Measurements from ENCODE around the gene MERTK.
"Not testable (repeated sequence)": the region's sequence is repeated elsewhere in the genome, so short reads cannot be mapped to it uniquely, and the experiment has no call there.

Gene MERTK

GRCh38 chr2:111954602-111955332 lies 56.4 kb downstream of the MERTK start:
- peaks cover 0 to 94% (median 0%) of the 10 kb centered on the region in 11 experiments; a peak in 6 of 22 replicates for H3K36me3 ChIP-seq
- H4K20me1 ChIP-seq: peaks cover 0 to 74% (median 0%) of the 10 kb centered on the region in 11 experiments; a peak in 5 of 22 replicates
- peak overlapping the region in 2 of 11 experiments; percentile 28 to 43; a peak in 2 of 22 replicates for H3K4me2 ChIP-seq
- H3K4me1 ChIP-seq: peaks cover 0 to 79% (median 0%) of the 10 kb centered on the region in 10 experiments; a peak in 5 of 20 replicates
- no peaks in the 10 kb centered on the region for H3K27me3 ChIP-seq
- H3K4me3 ChIP-seq: no peak overlapping the region
- H3K9ac ChIP-seq: peak overlapping the region in 1 of 11 experiments; percentile 25; a peak in 1 of 22 replicates
- TF ChIP-seq Cebpa-rat (IDR thresholded peaks at IDR 0.05): no peak
- no peaks in the 10 kb centered on the region for H3K9me3 ChIP-seq (replicated peaks in 1 of 11)
- H3K27ac ChIP-seq: no peak overlapping the region

GRCh38 chr2:111957872-111958354 lies 59.5 kb downstream of the MERTK start:
- Histone ChIP-seq H3K27me3 (no peaks in the 10 kb centered on the region), H3K4me1 (peaks cover 0 to 61% (median 0%) of the 10 kb centered on the region in 10 experiments; a peak in 5 of 20 replicates), H3K4me2 (peak overlapping the region in 3 of 11 experiments; percentile 20 to 72 (median 49); a peak in 5 of 22 replicates), H3K9ac (no peak overlapping the region), H3K27ac (peak overlapping the region in 1 of 11 experiments; percentile 19; a peak in 1 of 22 replicates), H3K36me3 (peaks cover 0 to 100% (median 0%) of the 10 kb centered on the region in 11 experiments; a peak in 6 of 22 replicates), H4K20me1 (peaks cover 0 to 60% (median 0%) of the 10 kb centered on the region in 11 experiments; a peak in 5 of 22 replicates), H3K4me3 (no peak overlapping the region), H3K9me3 (replicated peaks in 1 of 11) (no peaks in the 10 kb centered on the region)
- no peak for TF ChIP-seq Cebpa-rat (IDR thresholded peaks at IDR 0.05)

DNA sequence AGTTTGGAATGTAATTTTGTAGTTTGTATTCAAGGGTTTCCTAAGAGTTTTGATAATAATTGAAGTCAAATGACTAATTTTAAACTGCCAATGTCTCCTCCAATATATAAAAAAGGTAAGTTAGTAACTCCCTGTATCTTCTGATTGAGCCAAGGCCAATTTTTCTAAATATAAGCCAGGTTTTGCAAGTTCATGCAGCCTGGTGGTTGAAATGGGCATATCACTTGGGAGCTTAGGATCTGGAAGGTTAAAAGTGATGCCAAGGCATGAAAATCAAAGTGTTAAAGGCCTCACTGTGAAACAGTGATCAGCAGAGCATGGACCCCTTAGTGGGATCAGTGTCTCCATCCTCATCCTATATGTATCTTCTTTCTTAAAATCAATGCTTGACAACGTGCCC lies 60.5 kb downstream of the MERTK start:
- peaks cover 0 to 55% (median 0%) of the 10 kb centered on the region in 10 experiments; a peak in 5 of 20 replicates for H3K4me1 ChIP-seq
- no peak overlapping the region for H3K9ac ChIP-seq
- H3K4me2 ChIP-seq: no peak overlapping the region
- no peaks in the 10 kb centered on the region for H3K27me3 ChIP-seq
- no peaks in the 10 kb centered on the region for H3K9me3 ChIP-seq (replicated peaks in 1 of 11)
- no peak for TF ChIP-seq Cebpa-rat (IDR thresholded peaks at IDR 0.05)
- peaks cover 0 to 100% (median 0%) of the 10 kb centered on the region in 11 experiments; a peak in 6 of 22 replicates for H3K36me3 ChIP-seq
- H3K4me3 ChIP-seq: no peak overlapping the region
- no peak overlapping the region for H3K27ac ChIP-seq
- peaks cover 0 to 52% (median 0%) of the 10 kb centered on the region in 11 experiments; a peak in 5 of 22 replicates for H4K20me1 ChIP-seq

GRCh38 chr2:111961663-111962062 lies 63.3 kb downstream of the MERTK start:
- no peak overlapping the region for H3K4me2 ChIP-seq
- no peak for TF ChIP-seq Cebpa-rat (IDR thresholded peaks at IDR 0.05)
- H3K9me3 ChIP-seq (replicated peaks in 1 of 11): no peaks in the 10 kb centered on the region
- no peaks in the 10 kb centered on the region for H3K27me3 ChIP-seq
- H3K4me1 ChIP-seq: peaks cover 0 to 55% (median 0%) of the 10 kb centered on the region in 10 experiments; a peak in 6 of 20 replicates
- no peak overlapping the region for H3K9ac ChIP-seq
- peaks cover 0 to 57% (median 0%) of the 10 kb centered on the region in 11 experiments; a peak in 4 of 22 replicates for H4K20me1 ChIP-seq
- no peak overlapping the region for H3K4me3 ChIP-seq
- no peak overlapping the region for H3K27ac ChIP-seq
- peaks cover 0 to 100% (median 0%) of the 10 kb centered on the region in 11 experiments; a peak in 6 of 22 replicates for H3K36me3 ChIP-seq

DNA sequence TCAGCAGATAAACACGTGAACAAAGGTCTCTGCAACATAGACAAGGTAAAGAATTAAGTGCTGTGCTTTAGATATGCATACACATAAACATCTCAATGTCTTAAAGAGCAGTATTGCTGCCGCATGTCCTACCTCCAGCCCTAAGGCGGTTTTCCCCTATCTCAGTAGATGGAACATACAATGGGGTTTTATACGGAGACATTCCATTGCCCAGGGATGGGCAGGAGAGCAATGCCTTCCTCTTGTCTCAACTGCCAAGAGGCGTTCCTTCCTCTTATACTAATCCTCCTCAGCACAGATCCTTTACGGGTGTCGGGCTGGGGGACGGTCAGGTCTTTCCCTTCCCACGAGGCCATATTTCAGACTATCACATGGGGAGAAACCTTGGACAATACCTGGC lies 64.7 kb downstream of the MERTK start:
- not testable (repeated sequence) for H3K4me3 ChIP-seq; H3K27ac ChIP-seq; H3K9ac ChIP-seq; H3K9me3 ChIP-seq (replicated peaks in 1 of 11); H3K27me3 ChIP-seq; H3K4me2 ChIP-seq
- H4K20me1 ChIP-seq: peaks cover 0 to 59% (median 0%) of the 10 kb centered on the region in 11 experiments; a peak in 4 of 22 replicates
- peaks cover 0 to 100% (median 0%) of the 10 kb centered on the region in 11 experiments; a peak in 6 of 22 replicates for H3K36me3 ChIP-seq
- peaks cover 0 to 45% (median 0%) of the 10 kb centered on the region in 10 experiments; a peak in 6 of 20 replicates for H3K4me1 ChIP-seq

- H3K9ac ChIP-seq; H3K4me2 ChIP-seq; H3K9me3 ChIP-seq (replicated peaks in 1 of 11); H3K4me3 ChIP-seq; H3K27me3 ChIP-seq; H3K27ac ChIP-seq: not testable (repeated sequence)
- Histone ChIP-seq H3K36me3 (peaks cover 0 to 100% (median 0%) of the 10 kb centered on the region in 11 experiments; a peak in 6 of 22 replicates), H4K20me1 (peaks cover 0 to 55% (median 0%) of the 10 kb centered on the region in 11 experiments; a peak in 4 of 22 replicates), H3K4me1 (peaks cover 0 to 41% (median 0%) of the 10 kb centered on the region in 10 experiments; a peak in 6 of 20 replicates)
Measured at GRCh38 chr2:111963508-111963907, 65.1 kb downstream of the MERTK start.

DNA sequence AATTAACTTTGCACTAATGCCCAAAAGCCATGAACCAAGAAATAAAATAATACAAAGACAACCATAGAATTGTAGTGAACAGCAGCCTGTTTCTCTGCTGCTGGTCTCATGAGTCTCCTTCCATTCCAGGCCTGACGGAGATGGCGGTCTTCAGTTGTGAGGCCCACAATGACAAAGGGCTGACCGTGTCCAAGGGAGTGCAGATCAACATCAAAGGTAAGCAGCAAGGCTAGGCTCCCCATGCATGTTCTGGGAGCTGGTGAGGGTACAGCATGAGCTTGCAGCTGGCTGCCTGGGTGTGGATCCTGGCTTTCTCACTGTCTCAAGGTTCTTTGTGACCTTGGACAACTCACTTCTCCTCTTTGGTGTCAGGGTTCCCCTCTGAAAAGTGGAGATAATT lies 66.7 kb downstream of the MERTK start:
- H3K36me3 ChIP-seq: peaks cover 0 to 100% (median 0%) of the 10 kb centered on the region in 11 experiments; a peak in 6 of 22 replicates
- no peak overlapping the region for H3K4me3 ChIP-seq
- no peak overlapping the region for H3K27ac ChIP-seq
- no peak for TF ChIP-seq Cebpa-rat (IDR thresholded peaks at IDR 0.05)
- no peaks in the 10 kb centered on the region for H3K9me3 ChIP-seq (replicated peaks in 1 of 11)
- H3K4me2 ChIP-seq: peak overlapping the region in 3 of 11 experiments; percentile 25 to 61 (median 31); a peak in 5 of 22 replicates
- peaks cover 0 to 40% (median 0%) of the 10 kb centered on the region in 11 experiments; a peak in 2 of 22 replicates for H4K20me1 ChIP-seq
- peaks cover 0 to 35% (median 0%) of the 10 kb centered on the region in 10 experiments; a peak in 6 of 20 replicates for H3K4me1 ChIP-seq
- H3K27me3 ChIP-seq: no peaks in the 10 kb centered on the region
- H3K9ac ChIP-seq: no peak overlapping the region; a peak in 1 of 22 replicates

GRCh38 chr2:111966241-111966640 lies 67.8 kb downstream of the MERTK start:
- Histone ChIP-seq H3K9me3 (replicated peaks in 1 of 11) (no peaks in the 10 kb centered on the region), H4K20me1 (peaks cover 0 to 39% (median 0%) of the 10 kb centered on the region in 11 experiments; a peak in 2 of 22 replicates), H3K4me2 (peak overlapping the region in 1 of 11 experiments; percentile 28; a peak in 1 of 22 replicates), H3K36me3 (peaks cover 0 to 92% (median 0%) of the 10 kb centered on the region in 11 experiments; a peak in 6 of 22 replicates), H3K27ac (no peak overlapping the region), H3K9ac (no peak overlapping the region), H3K27me3 (no peaks in the 10 kb centered on the region), H3K4me1 (peaks cover 0 to 35% (median 0%) of the 10 kb centered on the region in 10 experiments; a peak in 6 of 20 replicates), H3K4me3 (no peak overlapping the region)
- TF ChIP-seq Cebpa-rat (IDR thresholded peaks at IDR 0.05): no peak

GRCh38 chr2:111967018-111967417 lies 68.6 kb downstream of the MERTK start:
- H3K36me3 ChIP-seq: peaks cover 0 to 92% (median 0%) of the 10 kb centered on the region in 11 experiments; a peak in 6 of 22 replicates
- H3K27ac ChIP-seq: no peak overlapping the region
- H3K4me3 ChIP-seq: no peak overlapping the region
- no peak for TF ChIP-seq Cebpa-rat (IDR thresholded peaks at IDR 0.05)
- H3K9ac ChIP-seq: no peak overlapping the region
- H3K4me1 ChIP-seq: peaks cover 0 to 40% (median 0%) of the 10 kb centered on the region in 10 experiments; a peak in 6 of 20 replicates
- H4K20me1 ChIP-seq: peaks cover 0 to 39% (median 0%) of the 10 kb centered on the region in 11 experiments; a peak in 2 of 22 replicates
- peak overlapping the region in 2 of 11 experiments; percentile 2 to 31; a peak in 1 of 22 replicates for H3K4me2 ChIP-seq
- H3K27me3 ChIP-seq: no peaks in the 10 kb centered on the region
- no peaks in the 10 kb centered on the region for H3K9me3 ChIP-seq (replicated peaks in 1 of 11)
